OCI-LY3 (cell line): ENCODE results near the gene TMEM240.
"Not testable (repeated sequence)": the region's sequence is repeated elsewhere in the genome, so short reads cannot be mapped to it uniquely, and the experiment has no call there.

Experiments used
- H2AFZ ChIP-seq: fragments of 200-600, 300-600 bp; shearing (Covaris generic); 2 replicates; pipeline ENCODE4 v1.6.0; 2014; ENCODE audit warnings: antibody characterized with exemption, low read depth, low read length
- H3K27ac ChIP-seq: fragments of 200-600, 300-600 bp; sonication (generic); 2 replicates; pipeline ENCODE4 v1.5.1; 2014; ENCODE audit warnings: mild to moderate bottlenecking, low read length, moderate library complexity, mixed read lengths
- H3K27me3 ChIP-seq: fragments of 200-600, 300-600 bp; sonication (generic); 2 replicates; pipeline ENCODE4 v1.6.1; 2014; ENCODE audit warnings: low read depth, low read length, mixed read lengths
- H3K36me3 ChIP-seq: fragments of 200-600, 300-600 bp; sonication (generic); replicated peaks from 2 replicates; pipeline ENCODE3; 2014; ENCODE audit warnings: low read depth, low read length, mixed read lengths
- H3K4me1 ChIP-seq: fragments of 300-600, 200-600 bp; sonication (generic); 2 replicates; pipeline ENCODE4 v1.6.1; 2014; ENCODE audit warnings: low read length, mixed read lengths
- H3K4me2 ChIP-seq: fragments of 200-600, 300-600 bp; sonication (generic); 2 replicates; pipeline ENCODE4 v1.6.1; 2014; ENCODE audit warnings: low read length, mixed read lengths
- H3K4me3 ChIP-seq: fragments of 300-600, 200-600 bp; sonication (generic); 2 replicates; pipeline ENCODE4 v1.5.1; 2014; ENCODE audit warnings: antibody characterized with exemption, mild to moderate bottlenecking, low read length, moderate library complexity
- H3K79me2 ChIP-seq: fragments of 300-600, 200-600 bp; shearing (Covaris generic); 2 replicates; pipeline ENCODE4 v1.6.1; 2014; ENCODE audit warnings: mild to moderate bottlenecking, low read length, mixed read lengths
- H3K9ac ChIP-seq: fragments of 300-600, 200-600 bp; shearing (Covaris generic); 2 replicates; pipeline ENCODE4 v1.6.0; 2014; ENCODE audit warnings: mild to moderate bottlenecking, low read length, moderate library complexity
- H3K9me3 ChIP-seq: fragments of 200-600, 300-600 bp; shearing (Covaris generic); 2 replicates; pipeline ENCODE4 v1.6.1; 2014; ENCODE audit warnings: low read length, mixed read lengths; ENCODE audit not compliant: insufficient read depth
- H4K20me1 ChIP-seq: fragments of 200-600, 300-600 bp; sonication (generic); 2 replicates; pipeline ENCODE4 v1.6.1; 2016; ENCODE audit warnings: low read length, mixed read lengths; ENCODE audit not compliant: insufficient read depth
- CTCF ChIP-seq: fragments of 200-600, 300-600 bp; sonication (generic); IDR thresholded peaks from 2 replicates; pipeline ENCODE4 v1.5.1; 2014; ENCODE audit warnings: antibody characterized with exemption, low read length, low read depth
- EZH2phosphoT487 ChIP-seq: fragments of 200-600 bp; shearing (Covaris generic); IDR thresholded peaks from 2 replicates; pipeline ENCODE4 v1.6.1; 2018; ENCODE audit warnings: antibody characterized with exemption, mixed run types, low read depth

TMEM240 gene

DNA sequence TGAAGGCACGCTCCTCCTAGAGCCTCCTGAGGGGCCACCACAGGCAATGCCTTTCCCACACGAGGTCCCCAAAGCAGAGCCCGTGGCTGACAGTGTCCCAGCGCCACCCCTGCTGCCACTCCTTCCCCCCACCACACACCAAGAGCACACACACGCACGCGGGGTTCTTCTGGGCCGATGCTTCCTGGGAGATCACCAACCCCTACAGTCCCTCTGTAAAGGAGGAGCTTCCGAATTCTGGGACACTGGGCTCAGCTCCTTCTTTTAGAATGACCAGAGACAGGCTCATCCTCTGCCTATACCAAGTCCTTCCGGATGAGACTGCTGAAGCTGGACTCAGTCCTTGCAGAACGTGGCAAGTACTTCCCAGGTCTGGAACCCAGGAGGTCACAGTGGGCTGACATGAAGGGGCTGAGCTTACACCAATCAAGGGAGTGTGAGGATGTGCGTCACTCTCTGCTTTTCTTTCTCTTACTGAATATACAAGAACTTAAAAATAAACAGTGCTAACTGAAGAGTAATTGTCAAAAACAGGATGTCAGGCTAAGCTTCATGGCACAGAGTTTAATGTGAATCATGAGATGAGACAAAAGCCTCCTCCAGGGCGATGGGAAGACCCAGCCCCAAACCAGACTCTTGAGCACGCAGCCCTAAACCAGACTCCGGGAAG is 21.5 kb upstream of the TMEM240 start:
- H3K4me2 ChIP-seq, result no peak overlapping the region
- no peak overlapping the region for H2AFZ ChIP-seq
- no peak overlapping the region for H3K27ac ChIP-seq
- H3K9ac ChIP-seq, result no peak overlapping the region
- no peaks in the 10 kb centered on the region for H3K9me3 ChIP-seq
- no peak overlapping the region for H3K4me3 ChIP-seq
- no peak for TF ChIP-seq EZH2phosphoT487
- TF ChIP-seq CTCF, result no peak
- H3K27me3 ChIP-seq, result no peaks in the 10 kb centered on the region
- peaks cover 37% of the 10 kb centered on the region for H3K36me3 ChIP-seq
- H3K4me1 ChIP-seq, result no peaks in the 10 kb centered on the region
- peaks cover 29% of the 10 kb centered on the region for H3K79me2 ChIP-seq
- peaks cover 23% of the 10 kb centered on the region for H4K20me1 ChIP-seq

DNA sequence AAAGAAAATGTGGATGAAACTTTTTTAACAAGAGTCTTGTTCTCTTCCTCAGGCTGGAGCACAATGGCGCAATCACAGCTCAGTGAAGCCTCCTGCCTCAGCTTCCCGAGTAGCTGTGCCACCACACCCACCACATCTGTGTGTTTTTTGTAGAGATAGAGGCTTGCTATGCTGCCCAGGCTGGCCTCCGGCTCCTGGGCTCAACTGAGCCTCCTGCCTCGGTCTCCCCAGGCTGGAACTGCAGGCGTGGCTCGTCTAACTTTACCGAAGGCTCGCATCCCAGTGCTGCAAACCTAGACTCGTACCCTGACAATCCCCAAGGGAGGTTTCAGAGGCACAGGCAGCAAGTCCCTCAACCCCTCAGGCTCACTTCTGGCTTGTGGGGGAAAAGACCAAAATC is 19.8 kb upstream of the TMEM240 start:
- H3K9ac ChIP-seq, result no peak overlapping the region
- H3K27ac ChIP-seq, result no peak overlapping the region
- no peaks in the 10 kb centered on the region for H3K4me1 ChIP-seq
- H2AFZ ChIP-seq, result no peak overlapping the region
- peaks cover 11% of the 10 kb centered on the region for H3K79me2 ChIP-seq
- peaks cover 8% of the 10 kb centered on the region for H4K20me1 ChIP-seq
- peaks cover 24% of the 10 kb centered on the region for H3K36me3 ChIP-seq
- no peaks in the 10 kb centered on the region for H3K27me3 ChIP-seq
- H3K4me3 ChIP-seq, result no peak overlapping the region
- H3K9me3 ChIP-seq, result no peaks in the 10 kb centered on the region
- TF ChIP-seq CTCF (no peak), EZH2phosphoT487 (no peak)
- H3K4me2 ChIP-seq, result no peak overlapping the region

DNA sequence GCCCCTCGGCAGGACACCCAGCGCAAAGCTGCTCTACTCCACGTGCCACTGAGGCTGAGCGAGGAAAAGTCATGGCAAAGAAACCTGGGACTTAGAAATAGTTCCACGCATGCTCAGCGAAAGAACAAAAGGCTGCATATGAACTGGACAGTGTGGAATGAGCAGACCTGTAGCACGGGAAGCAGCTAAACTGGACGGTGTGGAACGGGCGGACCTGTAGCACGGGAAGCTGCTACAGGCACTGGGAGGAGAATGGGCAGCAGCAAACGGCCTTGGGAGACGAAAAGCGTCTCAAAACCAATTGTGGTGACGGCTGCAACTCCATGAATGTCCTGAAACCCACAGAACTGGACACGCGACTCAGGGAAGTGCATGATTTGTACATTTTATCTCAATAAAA is 18.6 kb upstream of the TMEM240 start:
- Histone ChIP-seq H4K20me1 (no peaks in the 10 kb centered on the region), H3K36me3 (peaks cover 16% of the 10 kb centered on the region), H3K27me3 (no peaks in the 10 kb centered on the region), H3K4me1 (no peaks in the 10 kb centered on the region), H3K4me2 (no peak overlapping the region), H3K9ac (no peak overlapping the region), H3K4me3 (no peak overlapping the region), H3K79me2 (no peaks in the 10 kb centered on the region; the same call in 1 of the 2 replicates), H3K27ac (no peak overlapping the region), H2AFZ (no peak overlapping the region), H3K9me3 (no peaks in the 10 kb centered on the region)
- TF ChIP-seq EZH2phosphoT487 (no peak), CTCF (no peak)

DNA sequence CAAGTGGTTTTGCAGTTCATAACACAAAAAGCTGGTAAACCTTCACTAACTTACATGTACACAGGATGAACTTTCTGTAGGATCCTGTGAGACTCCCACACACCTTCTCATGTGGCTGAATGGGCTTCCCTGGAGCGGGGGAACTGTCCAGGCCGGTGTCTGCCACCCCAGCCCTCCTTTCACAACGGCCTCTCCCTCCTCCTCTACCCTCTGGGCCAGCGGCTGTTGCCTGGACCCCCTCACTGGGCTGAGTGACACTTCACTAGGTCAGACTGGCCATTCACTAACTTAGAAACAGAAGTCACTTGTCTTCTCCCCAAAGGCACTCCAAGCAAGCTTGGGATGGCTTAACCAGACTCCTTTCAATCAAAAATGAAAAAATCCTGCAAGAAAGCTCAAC is 18.2 kb upstream of the TMEM240 start:
- no peaks in the 10 kb centered on the region for H3K9me3 ChIP-seq
- H3K4me1 ChIP-seq, result no peaks in the 10 kb centered on the region
- no peak overlapping the region for H3K27ac ChIP-seq
- no peak overlapping the region for H2AFZ ChIP-seq
- no peaks in the 10 kb centered on the region; the same call in 1 of the 2 replicates for H3K79me2 ChIP-seq
- H3K27me3 ChIP-seq, result no peaks in the 10 kb centered on the region
- no peak for TF ChIP-seq EZH2phosphoT487
- no peak for TF ChIP-seq CTCF
- H3K4me2 ChIP-seq, result no peak overlapping the region
- no peak overlapping the region for H3K9ac ChIP-seq
- H3K4me3 ChIP-seq, result no peak overlapping the region
- H4K20me1 ChIP-seq, result no peaks in the 10 kb centered on the region
- peaks cover 12% of the 10 kb centered on the region for H3K36me3 ChIP-seq

DNA sequence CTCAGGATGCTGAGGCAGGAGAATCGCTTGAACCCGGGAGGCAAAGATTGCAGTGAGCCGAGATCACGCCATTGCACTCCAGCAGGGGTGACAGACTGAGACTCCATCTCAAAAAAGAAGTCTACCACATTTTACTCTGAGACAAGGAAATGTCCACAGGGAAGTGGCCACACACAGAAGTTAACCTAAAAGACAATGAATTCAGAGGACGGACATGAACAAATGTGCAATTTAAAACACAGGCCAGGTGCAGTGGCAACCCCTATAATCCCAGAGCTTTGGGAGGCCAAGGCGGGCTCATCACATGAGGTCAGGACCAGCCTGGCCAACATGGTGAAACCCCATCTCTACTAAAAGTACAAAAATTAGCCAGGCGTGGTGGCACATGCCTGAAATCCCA is 17.3 kb upstream of the TMEM240 start:
- H3K79me2 ChIP-seq, H4K20me1 ChIP-seq, H3K27me3 ChIP-seq, H3K27ac ChIP-seq, H2AFZ ChIP-seq, H3K4me1 ChIP-seq, H3K4me2 ChIP-seq, H3K9me3 ChIP-seq, H3K9ac ChIP-seq, H3K36me3 ChIP-seq, H3K4me3 ChIP-seq: not testable (repeated sequence)

GRCh38 chr1:1556961-1557360 is 16.5 kb upstream of the TMEM240 start:
- not testable (repeated sequence) for H3K4me1 ChIP-seq, H3K9me3 ChIP-seq, H3K27ac ChIP-seq, H3K9ac ChIP-seq, H3K4me3 ChIP-seq, H3K36me3 ChIP-seq, H3K4me2 ChIP-seq, H3K27me3 ChIP-seq, H3K79me2 ChIP-seq, H2AFZ ChIP-seq, H4K20me1 ChIP-seq
